Activated naive CD4-positive, alpha-beta T cell treated with anti-CD3 and anti-CD28 coated beads for 36 hours (primary cell): Measurements from ENCODE around the gene SPAG17. TPM values are rescaled to one million over a fixed set of nuclear protein-coding genes. Genes with fewer than 3 reads are reported as not detected.

ENCODE experiments used
- CTCF ChIA-PET: fragments of 350-600 bp; sonication (Branson Sonifier 250); formaldehyde crosslinking; loops from one replicate; lab custom pipeline; 2021; ENCODE audit warnings: antibody characterized with exemption; lab: Charles Lee
- DNase-seq: peaks from one replicate; pipeline ENCODE4 v3.0.0-alpha.2; 2020
- H3K27ac Mint-ChIP-seq: one replicate; pipeline ENCODE4 v1.8.0; 2021; ENCODE audit warnings: mild to moderate bottlenecking, mixed read lengths
- H3K27me3 Mint-ChIP-seq: one replicate; pipeline ENCODE4 v1.8.0; 2021; ENCODE audit warnings: low read depth, mixed read lengths
- H3K36me3 Mint-ChIP-seq: one replicate; pipeline ENCODE4 v1.8.0; 2021; ENCODE audit warnings: low read depth, mixed read lengths
- H3K4me1 Mint-ChIP-seq: one replicate; pipeline ENCODE4 v1.8.0; 2021; ENCODE audit warnings: low read depth, mixed read lengths
- H3K4me3 Mint-ChIP-seq: one replicate; pipeline ENCODE4 v1.8.0; 2021; ENCODE audit warnings: mild to moderate bottlenecking, moderate library complexity, mixed read lengths
- H3K9me3 Mint-ChIP-seq: one replicate; pipeline ENCODE4 v1.8.0; 2021; ENCODE audit warnings: mixed read lengths
- intact Hi-C: fragments of 100-400 bp; cut with micrococcal nuclease; formaldehyde crosslinking; loops from one replicate; pipeline ENCODE4 v1.15.1; 2023
- total RNA-seq, 2 experiments: library from RNA; stranded (reverse); gene quantifications; one replicate each; pipeline ENCODE4 v1.2.3, GENCODE V29; 2021

SPAG17 gene
- total RNA-seq, 2 experiments from 2014 or later, result not detected

DNA sequence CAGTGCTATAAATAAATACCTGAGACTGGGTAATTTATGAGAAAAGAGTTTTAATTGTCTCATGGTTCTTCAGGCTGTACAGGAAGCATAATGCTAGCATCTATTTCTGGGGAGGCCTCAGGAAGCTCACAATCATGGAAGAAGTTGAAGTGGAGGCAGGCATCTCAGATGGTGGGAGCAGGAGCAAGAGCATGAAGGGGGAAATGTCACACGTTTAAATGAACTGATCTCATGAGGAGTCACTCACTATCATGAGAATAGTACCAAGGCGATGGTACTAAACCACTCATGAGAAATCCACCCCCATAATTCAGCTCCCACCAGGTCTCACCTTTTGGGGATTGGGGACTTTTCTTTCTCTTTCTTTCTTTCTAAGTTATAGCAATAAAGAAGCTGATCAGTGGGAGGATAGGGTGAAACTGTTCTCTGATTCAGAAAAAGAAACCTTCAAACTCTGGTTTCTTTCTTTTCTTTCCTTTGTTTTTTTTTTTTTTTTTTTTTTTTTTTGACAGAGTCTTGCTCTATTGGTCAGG, 17.1 kb upstream of the SPAG17 start:
- H3K4me1 Mint-ChIP-seq, result no peaks in the 10 kb centered on the region
- H3K9me3 Mint-ChIP-seq, result no peaks in the 10 kb centered on the region
- intact Hi-C loops, result no loop called here
- H3K36me3 Mint-ChIP-seq, result no peaks in the 10 kb centered on the region
- H3K27me3 Mint-ChIP-seq, result no peaks in the 10 kb centered on the region
- CTCF ChIA-PET, result no interaction called here
- no peak overlapping the region for H3K4me3 Mint-ChIP-seq
- no peak for DNase-seq
- H3K27ac Mint-ChIP-seq, result no peak overlapping the region

- no peaks in the 10 kb centered on the region for H3K27me3 Mint-ChIP-seq
- no peaks in the 10 kb centered on the region for H3K36me3 Mint-ChIP-seq
- CTCF ChIA-PET, result no interaction called here
- no peaks in the 10 kb centered on the region for H3K9me3 Mint-ChIP-seq
- H3K4me3 Mint-ChIP-seq, result no peak overlapping the region
- no peak overlapping the region for H3K27ac Mint-ChIP-seq
- no peak for DNase-seq
- intact Hi-C loops, result no loop called here
- H3K4me1 Mint-ChIP-seq, result no peaks in the 10 kb centered on the region
These were observed 16.5 kb upstream of the SPAG17 start for GRCh38 chr1:118201524-118201923.

GRCh38 chr1:118200836-118201235, 15.8 kb upstream of the SPAG17 start:
- intact Hi-C loops, result no loop called here
- no peak overlapping the region for H3K27ac Mint-ChIP-seq
- no peaks in the 10 kb centered on the region for H3K9me3 Mint-ChIP-seq
- no peaks in the 10 kb centered on the region for H3K27me3 Mint-ChIP-seq
- no peaks in the 10 kb centered on the region for H3K4me1 Mint-ChIP-seq
- CTCF ChIA-PET, result interaction anchor here (0.7 kb wide), 1 partner anchor 735 kb away, joined by 3 read pairs; no protein-coding TSS in a partner anchor
- DNase-seq, result no peak
- H3K4me3 Mint-ChIP-seq, result no peak overlapping the region
- H3K36me3 Mint-ChIP-seq, result no peaks in the 10 kb centered on the region

DNA sequence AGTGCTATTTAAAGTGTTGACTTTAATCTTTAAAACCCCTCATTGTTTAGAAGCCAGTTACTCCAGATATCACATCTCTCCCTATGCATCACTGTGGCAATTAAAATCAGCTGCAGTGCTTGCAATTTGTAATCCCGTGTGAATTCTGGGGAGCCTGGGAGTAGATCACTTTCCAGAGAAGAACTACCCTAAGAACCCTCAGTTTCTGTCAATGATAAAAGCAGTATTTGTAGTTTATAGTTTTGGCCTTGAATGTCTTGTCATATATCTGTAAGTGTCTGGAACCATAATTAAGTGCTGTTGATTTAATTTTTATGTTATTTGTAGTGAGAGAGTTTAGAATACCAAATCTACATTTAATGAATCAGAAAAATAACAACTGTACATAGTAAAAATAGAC, 5.5 kb upstream of the SPAG17 start:
- no peak for DNase-seq
- no peak overlapping the region for H3K4me3 Mint-ChIP-seq
- CTCF ChIA-PET, result no interaction called here
- intact Hi-C loops, result no loop called here
- H3K9me3 Mint-ChIP-seq, result peaks cover 9% of the 10 kb centered on the region
- no peak overlapping the region for H3K27ac Mint-ChIP-seq
- H3K4me1 Mint-ChIP-seq, result no peaks in the 10 kb centered on the region
- H3K27me3 Mint-ChIP-seq, result peaks cover 6% of the 10 kb centered on the region
- no peaks in the 10 kb centered on the region for H3K36me3 Mint-ChIP-seq

DNA sequence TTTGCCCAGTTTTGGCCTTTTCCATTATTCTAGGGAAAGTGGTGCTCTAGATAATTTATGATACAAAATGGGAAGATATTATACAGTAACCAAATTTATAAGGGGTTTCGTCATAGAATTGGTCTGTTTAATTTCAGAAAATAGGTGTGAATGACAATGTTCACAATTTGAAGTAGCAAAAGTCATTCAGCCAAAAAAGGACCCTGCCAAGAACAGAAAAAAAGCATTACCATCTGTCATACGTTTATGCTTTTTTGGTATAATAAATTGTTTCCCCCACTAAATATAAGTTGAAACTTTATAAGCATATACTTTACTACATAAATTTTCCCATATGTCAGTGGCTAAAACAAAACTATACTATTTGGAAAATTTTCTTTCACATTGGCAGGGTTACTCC, 4.5 kb upstream of the SPAG17 start:
- Mint-ChIP-seq H3K4me3 (no peak overlapping the region), H3K4me1 (peaks cover 3% of the 10 kb centered on the region), H3K27me3 (peaks cover 14% of the 10 kb centered on the region), H3K9me3 (peaks cover 15% of the 10 kb centered on the region), H3K27ac (no peak overlapping the region), H3K36me3 (no peaks in the 10 kb centered on the region)
- CTCF ChIA-PET, result no interaction called here
- intact Hi-C loops, result no loop called here
- DNase-seq, result no peak

GRCh38 chr1:118188411-118188810, 3.4 kb upstream of the SPAG17 start:
- CTCF ChIA-PET, result interaction anchor here (0.7 kb wide), 1 partner anchor 729 kb away, joined by 3 read pairs; no protein-coding TSS in a partner anchor

DNA sequence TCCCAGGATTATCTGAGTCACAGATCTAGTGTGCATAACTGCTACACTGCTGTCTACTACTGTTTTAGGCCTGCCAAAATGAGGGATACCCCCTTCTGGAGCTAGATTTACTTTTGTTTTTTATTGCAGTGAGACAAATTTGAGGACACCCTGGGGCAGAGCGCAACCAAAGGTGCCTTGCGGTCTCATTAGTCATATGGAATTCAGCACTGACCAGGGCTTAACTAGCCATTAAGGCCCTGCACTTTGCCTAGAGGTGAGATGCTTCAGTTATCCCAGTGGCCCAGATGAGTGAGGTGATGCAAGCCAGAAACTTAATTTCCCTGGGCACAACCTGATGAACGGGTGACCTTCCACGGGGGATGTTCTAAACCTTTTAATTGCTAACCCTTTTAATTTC, 998 bp upstream of the SPAG17 start:
- intact Hi-C loops, result no loop called here
- Mint-ChIP-seq H3K4me1 (peaks cover 3% of the 10 kb centered on the region), H3K36me3 (no peaks in the 10 kb centered on the region), H3K9me3 (peaks cover 6% of the 10 kb centered on the region), H3K27ac (no peak overlapping the region), H3K27me3 (peaks cover 16% of the 10 kb centered on the region), H3K4me3 (no peak overlapping the region)
- no peak for DNase-seq
- CTCF ChIA-PET, result no interaction called here

More at GRCh38 chr1:118188411-118188810, 3.4 kb upstream of the SPAG17 start:
- no peak overlapping the region for H3K4me3 Mint-ChIP-seq
- H3K4me1 Mint-ChIP-seq, result peaks cover 3% of the 10 kb centered on the region
- intact Hi-C loops, result no loop called here
- no peak for DNase-seq
- H3K27ac Mint-ChIP-seq, result no peak overlapping the region
- no peaks in the 10 kb centered on the region for H3K36me3 Mint-ChIP-seq
- peaks cover 15% of the 10 kb centered on the region for H3K9me3 Mint-ChIP-seq
- peaks cover 16% of the 10 kb centered on the region for H3K27me3 Mint-ChIP-seq

DNA sequence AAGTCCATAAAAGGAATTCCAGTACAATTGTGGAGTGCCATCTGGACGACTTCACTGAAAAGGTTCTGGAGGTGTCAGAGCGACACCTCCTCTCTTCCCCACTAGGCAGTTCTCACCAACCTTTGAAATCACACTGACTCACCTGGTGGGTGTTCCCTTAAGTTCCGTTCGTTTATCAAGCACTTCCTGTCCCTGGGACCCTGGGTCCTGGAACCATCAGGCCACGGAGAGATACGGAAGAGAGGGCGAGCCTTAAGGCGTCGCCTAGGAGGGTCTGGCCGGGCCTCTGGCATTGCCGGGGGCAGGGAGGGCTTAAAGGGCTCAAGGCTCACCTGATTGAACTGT, 317 bp downstream of the SPAG17 start:
- H3K27me3 Mint-ChIP-seq, result peaks cover 16% of the 10 kb centered on the region
- peaks cover 6% of the 10 kb centered on the region for H3K9me3 Mint-ChIP-seq
- intact Hi-C loops, result no loop called here
- H3K36me3 Mint-ChIP-seq, result no peaks in the 10 kb centered on the region
- H3K4me3 Mint-ChIP-seq, result no peak overlapping the region
- peaks cover 3% of the 10 kb centered on the region for H3K4me1 Mint-ChIP-seq
- CTCF ChIA-PET, result no interaction called here
- DNase-seq, result no peak
- no peak overlapping the region for H3K27ac Mint-ChIP-seq

DNA sequence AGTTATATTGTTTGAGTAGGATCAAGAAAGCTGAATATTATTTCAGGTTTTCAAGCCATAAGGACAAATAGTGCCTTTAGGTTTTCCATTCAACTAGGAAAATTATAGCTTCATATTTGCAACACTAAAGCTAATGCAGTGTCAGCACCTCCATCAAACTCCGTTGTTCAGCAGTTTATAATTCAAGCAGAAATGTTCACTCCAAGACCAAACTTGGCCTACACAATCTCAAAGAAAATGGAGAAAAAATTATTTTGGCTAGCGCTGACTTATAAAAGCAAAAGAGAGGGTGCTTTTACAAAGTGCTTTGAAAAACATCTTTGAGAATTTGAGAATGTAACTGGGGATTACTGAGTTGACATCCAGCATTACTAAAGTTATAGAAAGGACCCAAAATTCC, 1.4 kb downstream of the SPAG17 start:
- intact Hi-C loops, result no loop called here
- peaks cover 8% of the 10 kb centered on the region for H3K9me3 Mint-ChIP-seq
- no peak overlapping the region for H3K4me3 Mint-ChIP-seq
- H3K4me1 Mint-ChIP-seq, result peaks cover 3% of the 10 kb centered on the region
- CTCF ChIA-PET, result no interaction called here
- no peaks in the 10 kb centered on the region for H3K36me3 Mint-ChIP-seq
- peaks cover 16% of the 10 kb centered on the region for H3K27me3 Mint-ChIP-seq
- H3K27ac Mint-ChIP-seq, result no peak overlapping the region
- DNase-seq, result no peak

DNA sequence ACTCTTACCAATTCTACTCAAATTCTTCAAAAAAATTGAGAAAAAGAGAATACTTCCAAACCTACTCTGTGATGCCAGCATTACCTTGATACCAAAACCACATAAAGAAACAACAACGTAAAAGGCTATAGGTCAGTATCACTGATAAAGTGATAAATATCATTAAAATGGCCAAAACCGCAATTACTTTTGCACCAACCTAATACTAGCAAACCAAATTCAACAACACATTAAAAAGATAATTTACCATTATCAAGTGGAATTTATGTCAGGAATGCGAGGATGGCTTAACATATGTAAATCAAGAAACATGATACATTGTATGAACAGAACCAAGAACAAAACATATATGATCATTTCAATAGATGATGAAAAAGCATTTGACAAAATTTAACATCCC, 7.0 kb downstream of the SPAG17 start:
- CTCF ChIA-PET, result no interaction called here
- Mint-ChIP-seq H3K9me3 (peaks cover 12% of the 10 kb centered on the region), H3K27me3 (peaks cover 4% of the 10 kb centered on the region), H3K4me1 (no peaks in the 10 kb centered on the region), H3K36me3 (no peaks in the 10 kb centered on the region), H3K4me3 (no peak overlapping the region), H3K27ac (no peak overlapping the region)
- intact Hi-C loops, result no loop called here
- DNase-seq, result no peak

- no peak overlapping the region for H3K4me3 Mint-ChIP-seq
- CTCF ChIA-PET, result no interaction called here
These were observed 16.0 kb downstream of the SPAG17 start for GRCh38 chr1:118169016-118169415.

DNA sequence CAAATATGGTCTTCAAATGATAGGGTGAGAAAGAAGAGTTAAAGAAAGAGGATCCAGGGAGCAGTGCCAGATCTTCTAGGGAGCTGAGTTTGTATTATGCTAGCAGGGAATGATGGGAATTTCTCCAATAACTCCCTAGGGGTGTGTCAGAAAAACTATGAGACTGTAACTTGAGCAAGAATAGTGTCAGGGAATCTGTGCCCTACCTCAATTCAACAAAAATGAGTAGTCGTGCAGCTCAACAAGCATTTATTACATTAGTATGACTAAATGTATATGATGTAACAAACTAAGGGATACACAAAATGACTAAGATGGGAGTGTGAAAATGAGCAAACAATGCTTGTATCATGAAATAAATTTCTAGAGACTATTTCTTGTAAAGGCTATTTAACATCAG, 24.2 kb downstream of the SPAG17 start:
- Mint-ChIP-seq H3K27me3 (no peaks in the 10 kb centered on the region), H3K9me3 (no peaks in the 10 kb centered on the region), H3K36me3 (no peaks in the 10 kb centered on the region), H3K4me3 (no peak overlapping the region), H3K27ac (no peak overlapping the region), H3K4me1 (no peaks in the 10 kb centered on the region)
- CTCF ChIA-PET, result no interaction called here
- intact Hi-C loops, result no loop called here
- no peak for DNase-seq

More at GRCh38 chr1:118169016-118169415, 16.0 kb downstream of the SPAG17 start:
- DNase-seq, result no peak
- no peaks in the 10 kb centered on the region for H3K36me3 Mint-ChIP-seq
- H3K9me3 Mint-ChIP-seq, result no peaks in the 10 kb centered on the region
- no peak overlapping the region for H3K27ac Mint-ChIP-seq
- H3K27me3 Mint-ChIP-seq, result no peaks in the 10 kb centered on the region
- no peaks in the 10 kb centered on the region for H3K4me1 Mint-ChIP-seq
- intact Hi-C loops, result no loop called here

GRCh38 chr1:118159569-118159968, 25.5 kb downstream of the SPAG17 start:
- intact Hi-C loops, result no loop called here
- CTCF ChIA-PET, result interaction anchor here (0.8 kb wide), 1 partner anchor 849 kb away, joined by 3 read pairs; no protein-coding TSS in a partner anchor
- Mint-ChIP-seq H3K4me1 (no peaks in the 10 kb centered on the region), H3K27ac (no peak overlapping the region), H3K4me3 (no peak overlapping the region), H3K27me3 (no peaks in the 10 kb centered on the region), H3K9me3 (no peaks in the 10 kb centered on the region), H3K36me3 (no peaks in the 10 kb centered on the region)
- no peak for DNase-seq
